ENCODE data around the gene GPR107.

Gene GPR107

DNA sequence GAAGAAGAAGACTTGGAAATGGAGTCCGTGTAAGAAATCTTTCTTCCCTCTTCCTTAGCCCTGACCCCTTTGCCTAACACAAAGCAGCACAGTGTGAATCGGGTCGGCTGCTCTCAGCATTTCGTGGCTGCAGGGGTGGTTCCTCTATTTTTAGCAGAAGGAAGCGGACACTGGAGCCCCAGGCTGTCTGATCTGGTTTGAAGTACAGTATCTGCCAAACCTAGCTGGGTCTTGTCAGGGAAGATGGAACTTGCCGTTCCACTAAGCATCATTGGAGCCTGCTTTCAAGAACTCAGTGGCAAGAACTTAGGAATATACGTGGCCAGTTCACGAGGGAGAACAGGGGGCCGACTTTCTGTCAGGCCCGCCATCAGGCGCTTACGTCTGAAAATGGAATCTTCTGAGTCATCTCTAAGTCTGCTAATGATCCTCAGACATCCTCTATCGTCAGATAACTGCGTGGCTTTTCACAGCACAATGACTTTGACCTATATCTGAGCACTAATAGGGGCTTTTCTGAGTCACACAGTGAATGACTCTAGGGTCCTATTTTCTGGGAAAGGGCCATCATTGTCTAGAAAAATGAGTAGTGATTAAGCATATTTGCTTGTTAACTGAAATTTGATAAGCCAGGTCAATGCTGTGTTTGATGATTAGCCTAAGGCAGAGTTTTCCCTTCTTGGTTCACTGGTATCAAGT, 75.2 kb downstream of the GPR107 start:
- peak; percentile 17 to 34 for DNase-seq (ENCODE audit: low read depth in 1 of 2, low spot score in 1 of 2)

DNA sequence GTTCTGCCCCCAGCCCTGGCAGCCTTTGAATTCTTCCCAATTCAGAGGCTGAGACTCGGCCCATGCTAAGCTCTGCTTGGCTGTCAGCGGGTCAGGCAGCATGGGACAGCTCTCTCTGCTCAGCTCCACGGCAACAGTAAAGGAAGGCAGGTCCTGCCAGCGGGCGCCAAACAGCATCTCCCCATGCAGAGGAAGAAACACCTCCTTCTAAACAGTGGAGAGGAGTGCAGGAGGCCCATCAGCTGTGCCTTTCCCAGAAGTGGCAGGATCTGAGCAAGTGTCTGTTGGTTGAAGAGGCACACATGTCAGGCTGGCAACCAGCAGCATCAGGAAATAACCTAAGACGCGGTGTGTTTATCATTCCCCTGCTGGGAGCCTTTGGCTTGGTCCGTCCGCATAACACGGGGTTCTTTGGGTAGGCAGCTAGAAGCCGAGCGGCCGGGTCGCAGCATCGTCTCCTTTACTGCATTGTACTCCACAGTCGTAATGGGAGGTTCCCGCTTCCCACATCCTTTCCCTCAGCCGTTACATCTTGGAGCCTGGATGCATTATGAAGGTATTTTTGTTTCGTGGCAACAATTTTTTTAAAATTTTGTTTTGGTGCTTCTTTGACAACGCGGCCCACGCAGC, 75.8 kb downstream of the GPR107 start:
- no peak for DNase-seq (ENCODE audit: low read depth in 1 of 2, low spot score in 1 of 2)

DNA sequence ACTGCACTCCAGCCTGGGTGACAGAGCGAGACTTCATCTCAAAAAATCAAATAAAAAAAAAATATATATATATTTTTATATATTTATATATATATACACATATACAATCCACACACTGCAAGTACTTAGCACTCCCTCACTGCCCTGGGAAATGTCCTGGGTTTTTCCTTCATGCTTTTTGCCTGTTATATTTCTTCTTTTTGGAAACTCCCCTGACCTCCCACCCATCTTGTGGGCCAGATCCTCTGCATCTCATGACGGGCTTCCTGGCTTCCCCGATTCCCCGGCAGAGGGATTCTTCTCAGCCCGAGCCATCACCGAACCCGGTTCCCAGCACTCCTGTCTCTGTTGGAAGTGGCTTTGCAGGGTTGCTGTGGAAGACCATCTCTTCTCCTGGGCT, 79.0 kb downstream of the GPR107 start:
- DNase-seq (ENCODE audit: low read depth in 1 of 2, low spot score in 1 of 2): no peak

DNA sequence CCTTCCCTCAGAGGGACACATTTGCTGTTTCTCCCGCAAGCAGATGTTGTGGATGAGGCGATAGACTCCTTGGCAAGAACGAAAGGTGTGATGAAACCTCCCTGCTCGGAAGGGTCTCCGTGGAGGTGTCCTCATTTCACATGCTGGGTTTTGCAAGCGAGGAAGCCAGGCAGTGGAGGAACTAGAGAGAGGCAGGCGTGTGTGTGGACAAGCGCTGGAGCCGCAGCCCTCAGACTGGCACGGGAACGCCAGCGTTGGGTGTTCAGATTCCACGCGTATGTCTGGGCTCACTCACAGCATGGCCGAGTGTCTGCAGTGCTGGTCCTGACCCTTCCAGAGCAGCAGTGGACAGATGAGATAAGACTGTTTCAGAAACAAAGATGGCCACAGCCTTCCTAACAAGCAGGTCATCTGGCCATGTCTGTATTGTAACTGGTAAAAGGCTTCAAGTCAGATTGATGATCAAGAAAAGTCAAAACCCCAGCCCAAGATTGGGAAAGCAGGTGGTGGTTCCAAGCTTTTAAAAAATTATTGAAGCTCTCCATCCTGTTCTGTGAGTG, 83.5 kb downstream of the GPR107 start:
- DNase-seq (ENCODE audit: low read depth in 1 of 2, low spot score in 1 of 2): no peak

- no peak for DNase-seq (ENCODE audit: low read depth in 1 of 2, low spot score in 1 of 2)
Measured at GRCh38 chr9:130137641-130138081, 84.0 kb downstream of the GPR107 start.

- no peak for DNase-seq (ENCODE audit: low read depth in 1 of 2, low spot score in 1 of 2)
Measured at GRCh38 chr9:130138171-130138653, 84.5 kb downstream of the GPR107 start.

DNA sequence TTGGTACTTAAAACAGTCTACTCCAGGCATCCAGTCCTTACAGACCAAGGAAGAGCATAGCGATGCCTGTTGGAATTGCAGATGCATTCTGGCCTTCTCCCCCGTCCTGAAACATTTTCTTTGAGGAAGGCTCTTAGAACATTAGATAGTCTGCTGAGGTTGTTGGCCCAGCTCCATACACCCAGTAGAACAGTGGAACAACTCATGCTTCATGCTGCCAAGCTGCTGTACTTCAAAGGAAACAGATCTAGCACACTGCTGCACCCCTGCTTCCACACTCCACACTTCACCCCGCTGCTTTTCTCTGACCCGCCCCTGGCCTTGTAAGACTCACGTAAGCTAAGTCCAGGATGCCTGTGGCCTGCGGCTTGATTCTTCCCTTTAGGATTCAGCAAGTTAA, 85.1 kb downstream of the GPR107 start:
- DNase-seq (ENCODE audit: low read depth in 1 of 2, low spot score in 1 of 2): no peak

- no peak for DNase-seq (ENCODE audit: low read depth in 1 of 2, low spot score in 1 of 2)
Measured at GRCh38 chr9:130139251-130139650, 85.5 kb downstream of the GPR107 start.

DNA sequence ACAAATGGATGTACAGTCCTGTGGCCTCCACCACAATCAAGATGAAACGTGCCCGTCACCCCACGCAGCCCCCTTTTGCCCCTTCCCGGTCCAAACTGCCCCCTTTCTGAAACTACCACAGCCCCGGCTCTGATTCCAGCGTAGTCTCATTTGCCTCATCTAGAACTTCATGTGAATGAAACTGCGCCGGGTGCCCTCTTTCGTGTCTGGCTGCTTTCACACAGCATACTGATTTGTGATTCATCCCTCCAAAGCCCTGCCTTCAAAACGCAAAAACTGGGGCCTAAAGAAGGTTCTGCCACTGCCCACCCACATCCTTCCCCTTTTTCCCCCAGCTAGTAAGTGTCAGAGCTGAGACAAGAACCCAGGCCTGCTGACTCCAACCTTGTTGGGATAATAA, 87.0 kb downstream of the GPR107 start:
- no peak for DNase-seq (ENCODE audit: low read depth in 1 of 2, low spot score in 1 of 2)

DNA sequence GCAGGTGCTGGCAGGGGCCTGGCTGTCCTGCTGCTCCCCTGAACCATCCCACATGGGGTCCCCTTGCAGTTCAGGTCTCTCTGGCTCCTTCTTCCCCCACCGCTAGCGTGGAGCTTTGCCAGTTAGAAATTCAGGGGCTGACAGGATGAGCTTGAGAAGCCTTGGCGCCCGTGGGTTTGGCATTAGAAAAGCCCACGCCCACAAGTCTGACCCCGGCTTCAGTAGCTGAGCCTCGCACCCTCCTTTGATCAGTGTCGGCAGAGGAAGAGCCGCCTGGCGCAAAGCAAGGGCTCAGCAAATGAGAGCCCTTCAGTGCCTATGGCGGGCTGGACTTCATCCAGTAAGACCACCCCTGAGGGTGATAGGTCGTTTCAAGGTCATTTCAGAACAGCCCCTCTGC, 88.3 kb downstream of the GPR107 start:
- no peak for DNase-seq (ENCODE audit: low read depth in 1 of 2, low spot score in 1 of 2)

- no peak for DNase-seq (ENCODE audit: low read depth in 1 of 2, low spot score in 1 of 2)
Measured at GRCh38 chr9:130142641-130143040, 88.9 kb downstream of the GPR107 start.

- no peak for DNase-seq (ENCODE audit: low read depth in 1 of 2, low spot score in 1 of 2)
Measured at GRCh38 chr9:130143279-130143893, 89.7 kb downstream of the GPR107 start.

GRCh38 chr9:130143958-130144366, 90.3 kb downstream of the GPR107 start:
- no peak for DNase-seq (ENCODE audit: low read depth in 1 of 2, low spot score in 1 of 2)

DNA sequence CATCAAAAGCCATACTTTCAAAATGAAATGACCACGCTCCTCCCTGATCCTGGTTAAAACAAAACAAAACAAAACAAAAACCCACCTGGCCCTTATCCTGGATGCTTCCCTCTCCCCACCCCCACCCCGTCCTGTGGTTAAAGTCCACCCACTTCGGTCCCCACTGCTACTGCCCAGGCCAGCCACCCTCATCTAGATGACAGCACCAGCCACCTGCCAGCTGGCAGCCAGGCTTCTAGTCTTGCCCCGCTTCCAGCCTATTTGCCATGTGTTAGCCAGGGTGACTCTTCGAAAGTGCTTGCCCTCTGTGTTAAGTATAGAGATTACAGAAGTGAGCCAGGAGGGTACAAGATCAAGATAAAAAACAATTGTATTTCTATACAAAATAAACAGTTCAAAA, 91.0 kb downstream of the GPR107 start:
- no peak for DNase-seq (ENCODE audit: low read depth in 1 of 2, low spot score in 1 of 2)

DNA sequence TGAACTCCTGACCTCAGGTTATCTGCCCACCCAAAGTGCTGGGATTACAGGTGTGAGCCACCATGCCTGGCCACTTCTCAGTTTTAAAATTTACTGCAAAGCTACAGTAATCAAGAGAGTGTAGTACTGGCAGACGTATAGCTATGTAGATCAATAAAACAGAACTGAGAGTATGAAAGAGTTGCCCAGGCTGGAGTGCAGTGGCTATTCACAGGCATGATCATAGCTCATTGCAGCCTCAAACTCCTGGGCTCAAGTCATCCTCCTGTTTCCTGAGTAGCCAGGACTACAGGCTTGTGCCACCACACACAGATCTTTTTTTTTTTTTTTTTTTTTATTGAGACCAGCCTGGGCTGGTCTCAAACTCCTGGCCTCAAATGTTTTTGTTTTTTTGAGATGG, 92.0 kb downstream of the GPR107 start:
- no peak for DNase-seq (ENCODE audit: low read depth in 1 of 2, low spot score in 1 of 2)

- no peak for DNase-seq (ENCODE audit: low read depth in 1 of 2, low spot score in 1 of 2)
Measured at GRCh38 chr9:130147198-130147597, 93.5 kb downstream of the GPR107 start.

DNA sequence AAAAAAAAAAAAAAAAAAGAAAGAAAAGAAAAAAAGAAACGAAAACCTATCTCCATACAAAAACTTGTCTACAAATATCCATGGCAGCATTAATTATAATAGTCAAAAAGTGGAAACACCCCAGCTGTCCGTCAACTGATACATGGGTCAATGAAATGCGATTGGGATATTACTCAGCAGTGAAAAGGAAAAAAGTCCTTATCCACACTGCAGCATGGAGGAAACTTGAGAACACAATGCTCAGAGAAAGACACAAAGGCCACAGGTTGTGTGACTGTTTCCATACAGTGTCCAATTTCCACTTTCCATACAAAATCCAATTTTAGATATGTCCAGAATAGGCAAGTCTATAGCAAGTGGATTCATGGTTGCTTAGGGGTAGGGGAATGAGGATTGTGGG, 94.2 kb downstream of the GPR107 start:
- no peak for DNase-seq (ENCODE audit: low read depth in 1 of 2, low spot score in 1 of 2)

- no peak for DNase-seq (ENCODE audit: low read depth in 1 of 2, low spot score in 1 of 2)
Measured at GRCh38 chr9:130149031-130149430, 95.3 kb downstream of the GPR107 start.

- no peak for DNase-seq (ENCODE audit: low read depth in 1 of 2, low spot score in 1 of 2)
Measured at GRCh38 chr9:130149654-130150286, 96.1 kb downstream of the GPR107 start.

GRCh38 chr9:130150779-130151382, 97.2 kb downstream of the GPR107 start:
- DNase-seq (ENCODE audit: low read depth in 1 of 2, low spot score in 1 of 2): no peak

- no peak for DNase-seq (ENCODE audit: low read depth in 1 of 2, low spot score in 1 of 2)
Measured at GRCh38 chr9:130154816-130155215, 101.1 kb downstream of the GPR107 start.

Data from stimulated activated CD4-positive, alpha-beta T cell treated with anti-CD3 and anti-CD28 coated beads, Interleukin-15, amount 100 ng/mL, for 1 hour (primary cell).